ENCODE results near the gene MYO5B.

Gene MYO5B

GRCh38 chr18:50143886-50144285 lies 51.1 kb downstream of the MYO5B start:
- DNase-seq, result no peak

GRCh38 chr18:50143294-50143693 lies 51.7 kb downstream of the MYO5B start:
- DNase-seq, result no peak

- no peak for DNase-seq
Observed at GRCh38 chr18:50142441-50143120, 52.4 kb downstream of the MYO5B start.

- DNase-seq, result no peak
Observed at GRCh38 chr18:50138181-50139064, 56.5 kb downstream of the MYO5B start.

- DNase-seq, result no peak
Observed at GRCh38 chr18:50135903-50136302, 59.0 kb downstream of the MYO5B start.

- no peak for DNase-seq
Observed at GRCh38 chr18:50133526-50133925, 61.4 kb downstream of the MYO5B start.

GRCh38 chr18:50131591-50131990 lies 63.4 kb downstream of the MYO5B start:
- no peak for DNase-seq

GRCh38 chr18:50128506-50129271 lies 66.3 kb downstream of the MYO5B start:
- DNase-seq, result peak; percentile 68

- DNase-seq, result no peak
Observed at GRCh38 chr18:50127516-50128210, 67.3 kb downstream of the MYO5B start.

GRCh38 chr18:50126471-50126870 lies 68.5 kb downstream of the MYO5B start:
- no peak for DNase-seq

GRCh38 chr18:50125456-50125855 lies 69.5 kb downstream of the MYO5B start:
- no peak for DNase-seq

- DNase-seq, result no peak
Observed at GRCh38 chr18:50119296-50119695, 75.7 kb downstream of the MYO5B start.

- DNase-seq, result no peak
Observed at GRCh38 chr18:50117863-50118262, 77.1 kb downstream of the MYO5B start.

- DNase-seq, result no peak
Observed at GRCh38 chr18:50115095-50115494, 79.9 kb downstream of the MYO5B start.

- DNase-seq, result no peak
Observed at GRCh38 chr18:50114448-50114847, 80.5 kb downstream of the MYO5B start.

GRCh38 chr18:50113726-50114125 lies 81.2 kb downstream of the MYO5B start:
- DNase-seq, result no peak

GRCh38 chr18:50111398-50111797 lies 83.5 kb downstream of the MYO5B start:
- DNase-seq, result no peak

- no peak for DNase-seq
Observed at GRCh38 chr18:50107468-50107977, 87.4 kb downstream of the MYO5B start.

GRCh38 chr18:50105027-50105426 lies 89.9 kb downstream of the MYO5B start:
- no peak for DNase-seq

GRCh38 chr18:50104421-50104820 lies 90.5 kb downstream of the MYO5B start:
- no peak for DNase-seq

- DNase-seq, result peak; percentile 92
Observed at GRCh38 chr18:50099725-50100407, 95.1 kb downstream of the MYO5B start.

- no peak for DNase-seq
Observed at GRCh38 chr18:50097702-50098101, 97.2 kb downstream of the MYO5B start.

Measured in NCI-H2171 treated with DMSO at 0.1 percent for 48 hours (cell line).